G401 (cell line): ENCODE results near the gene MCTP1. TPM values are rescaled to one million over a fixed set of nuclear protein-coding genes. Genes with fewer than 3 reads are reported as not detected.

Experiments used
- DNase-seq: peaks from one replicate; pipeline ENCODE4 v3.0.0-alpha.2; 2015; ENCODE audit warnings: low spot score
- in situ Hi-C: cut with HindIII; loops from 2 replicates; pipeline ENCODE4 v1.10.0; 2016; ENCODE audit warnings: low sequenced_read_pairs, mixed read lengths
- total RNA-seq: library from RNA; depleted of rRNA; stranded (reverse); fragments of >200 nt; shearing (Covaris generic); gene quantifications from 2 replicates; pipeline ENCODE4 v1.2.3, GENCODE V29; 2014

MCTP1 gene
- total RNA-seq, 1 experiment from 2014 or later, result not detected

DNA sequence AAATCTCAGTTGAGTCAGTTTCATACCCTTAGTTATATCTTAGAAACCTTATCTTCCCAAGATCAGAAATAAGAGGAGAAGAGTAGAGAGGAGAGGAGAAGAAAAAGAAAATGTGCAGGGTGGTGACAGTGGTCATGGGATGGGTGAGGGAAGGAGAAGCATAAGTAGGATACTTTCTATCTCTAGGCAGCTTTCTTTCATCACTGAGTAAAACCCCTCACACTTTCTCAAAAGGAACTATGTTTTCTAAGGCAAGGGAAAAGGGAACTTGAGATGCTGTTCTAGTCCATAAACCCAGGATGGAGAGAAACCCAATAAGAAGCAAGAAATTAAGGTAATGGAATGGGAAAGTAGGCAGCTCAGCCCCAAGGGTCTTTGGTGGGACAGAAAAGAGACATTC is 225.3 kb downstream of the MCTP1 start:
- in situ Hi-C loops, result no loop called here
- no peak for DNase-seq

DNA sequence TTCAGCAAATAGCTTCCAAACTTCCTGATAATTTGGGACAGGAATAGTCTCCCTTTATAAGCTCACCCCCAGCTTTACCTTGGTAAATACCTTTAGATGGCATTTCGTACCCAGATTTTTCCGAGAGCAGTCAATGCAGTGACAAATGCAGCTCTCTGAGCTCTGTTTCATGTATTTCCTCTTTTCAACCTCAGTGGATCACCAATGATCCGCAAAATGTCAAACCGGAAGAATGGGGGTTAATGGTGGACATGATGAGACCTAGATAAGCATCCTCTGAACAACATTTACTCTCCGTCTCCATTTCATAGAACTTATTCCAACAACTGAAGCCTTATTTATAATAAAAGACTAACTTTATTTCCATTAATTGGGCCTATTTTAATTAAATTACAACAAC is 227.3 kb downstream of the MCTP1 start:
- DNase-seq, result no peak
- in situ Hi-C loops, result no loop called here

DNA sequence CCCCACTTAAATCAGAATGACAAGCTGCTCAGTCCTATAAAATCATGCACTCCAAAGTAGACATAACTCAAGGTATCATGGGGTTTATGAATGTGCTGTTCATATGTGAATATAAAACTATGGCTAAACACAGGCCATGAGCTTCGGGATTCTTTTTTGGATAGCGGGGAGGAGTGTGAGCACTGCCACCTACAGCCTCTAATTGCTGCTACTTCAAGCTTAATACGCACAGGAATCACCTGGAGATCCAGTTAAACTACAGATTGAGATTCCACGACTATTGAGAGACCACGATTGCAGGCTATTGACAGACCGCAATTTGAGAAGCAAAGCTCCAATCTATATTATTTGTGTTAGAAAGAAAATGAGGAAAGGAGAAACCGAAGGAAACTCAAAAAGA is 231.6 kb downstream of the MCTP1 start:
- DNase-seq, result no peak
- in situ Hi-C loops, result no loop called here

DNA sequence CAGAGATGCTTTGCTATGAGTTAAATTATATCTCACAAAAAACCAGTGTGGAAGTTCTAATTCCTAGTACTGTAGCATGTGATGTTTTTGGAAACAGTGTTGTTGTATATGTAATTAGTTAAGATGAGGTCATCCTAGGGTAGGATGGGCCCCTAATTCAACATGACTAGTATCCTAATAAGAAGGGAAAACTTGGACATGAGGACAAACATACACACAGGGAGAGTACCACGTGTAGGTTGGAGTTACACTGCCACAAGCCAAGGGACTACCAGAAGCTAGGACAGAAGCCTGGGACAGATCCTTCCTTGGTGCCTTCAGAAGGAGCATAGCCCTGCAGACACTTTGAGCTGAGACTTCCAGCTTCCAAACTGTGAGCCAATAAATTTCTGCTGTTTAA is 234.2 kb downstream of the MCTP1 start:
- in situ Hi-C loops, result no loop called here
- DNase-seq, result no peak

DNA sequence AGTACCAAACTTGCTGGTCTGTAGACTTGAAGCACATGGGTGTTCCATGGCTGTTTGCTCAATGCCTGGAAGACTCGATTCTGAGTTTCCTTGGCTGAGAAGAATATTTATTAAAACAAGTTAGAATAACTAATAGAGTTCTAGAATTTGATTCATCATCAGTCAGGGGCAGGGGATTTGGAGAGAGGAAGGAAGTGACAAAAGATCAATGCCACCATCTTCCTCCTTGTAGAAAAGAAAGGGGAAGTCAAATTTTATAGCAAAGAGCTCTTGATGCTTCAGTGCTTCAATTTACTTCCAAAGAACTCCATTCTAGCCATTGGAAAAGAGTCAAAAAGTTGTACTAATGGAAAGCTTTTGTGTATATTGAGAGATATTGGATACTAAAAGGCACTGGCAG is 236.3 kb downstream of the MCTP1 start:
- in situ Hi-C loops, result no loop called here

DNA sequence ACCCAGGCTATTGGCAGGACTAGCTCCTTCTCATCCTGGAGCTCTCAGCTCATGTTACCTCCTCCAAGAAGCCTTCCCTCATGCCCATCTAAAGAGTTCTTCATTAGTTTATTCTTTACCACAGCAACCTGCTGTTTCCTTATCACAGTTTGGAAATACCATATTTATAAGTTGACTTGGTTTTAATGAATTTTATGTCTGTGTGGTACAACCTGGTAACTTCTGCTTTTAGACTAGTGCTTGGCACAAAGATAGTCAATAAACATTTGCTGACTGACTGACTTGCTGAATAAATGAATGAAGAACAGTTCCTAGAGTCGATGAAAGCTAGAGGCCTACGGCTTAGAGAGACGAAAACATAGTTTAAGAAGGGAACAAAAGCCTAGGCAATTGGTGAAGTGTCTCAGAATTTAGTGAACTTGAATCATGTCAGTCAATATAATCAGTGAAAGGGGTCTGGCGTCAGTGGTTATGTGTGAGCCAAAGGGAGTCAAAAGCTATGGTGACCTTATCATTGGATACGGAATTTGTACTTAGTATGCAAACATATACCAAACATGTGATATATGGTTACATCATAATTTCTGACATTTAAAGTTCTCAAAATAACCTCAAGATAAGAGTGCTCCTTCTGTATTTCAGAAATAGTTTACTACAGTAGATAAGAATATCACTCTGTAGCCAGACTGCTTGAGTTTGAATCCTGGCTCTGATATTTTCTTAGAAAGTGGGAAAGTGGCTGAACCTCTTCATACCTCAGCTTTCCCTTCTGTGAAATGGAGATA is 239.5 kb downstream of the MCTP1 start:
- DNase-seq, result no peak
- in situ Hi-C loops, result no loop called here

More for the DNA sequence above, 236.3 kb downstream of the MCTP1 start:
- no peak for DNase-seq

DNA sequence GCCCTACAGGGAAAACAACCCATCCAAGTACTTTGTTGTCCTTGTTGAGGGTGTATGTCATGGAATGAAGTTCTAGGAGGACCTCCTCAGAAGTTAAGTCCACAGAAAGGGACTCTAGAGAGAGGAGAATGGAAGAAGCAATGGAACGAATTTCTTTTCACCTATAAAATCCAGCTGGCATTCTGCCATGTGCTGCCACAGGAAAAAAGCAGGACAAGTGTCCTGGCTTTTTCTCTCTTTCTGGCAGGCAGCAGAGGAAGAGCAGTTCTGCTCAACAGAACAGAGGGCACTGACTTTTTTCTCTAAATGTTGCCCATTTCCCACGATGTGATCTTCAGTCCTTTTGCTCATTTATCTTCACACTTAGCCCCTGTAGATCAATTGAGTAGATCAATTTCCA is 240.8 kb downstream of the MCTP1 start:
- DNase-seq, result peak; percentile 62
- in situ Hi-C loops, result no loop called here

DNA sequence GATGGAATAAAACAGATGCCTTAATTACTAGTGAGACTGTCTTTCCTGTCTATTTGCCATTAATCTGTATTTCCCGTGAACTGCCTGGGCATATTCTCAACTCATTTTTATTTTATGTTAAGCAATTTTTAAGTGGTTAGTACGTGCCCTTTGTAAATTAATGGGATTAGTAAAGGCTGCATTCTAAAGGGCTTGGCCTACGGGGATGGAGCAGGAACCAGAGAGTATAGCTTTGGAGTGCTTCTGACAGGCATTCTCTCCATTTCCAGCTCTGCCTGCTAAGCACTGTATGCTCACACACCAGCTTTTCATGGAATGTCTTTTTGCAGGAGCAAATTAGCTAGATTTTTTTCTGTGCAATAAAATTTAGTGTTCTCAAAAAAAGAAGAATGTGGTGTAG is 241.2 kb downstream of the MCTP1 start:
- peak; percentile 40 for DNase-seq
- in situ Hi-C loops, result no loop called here

DNA sequence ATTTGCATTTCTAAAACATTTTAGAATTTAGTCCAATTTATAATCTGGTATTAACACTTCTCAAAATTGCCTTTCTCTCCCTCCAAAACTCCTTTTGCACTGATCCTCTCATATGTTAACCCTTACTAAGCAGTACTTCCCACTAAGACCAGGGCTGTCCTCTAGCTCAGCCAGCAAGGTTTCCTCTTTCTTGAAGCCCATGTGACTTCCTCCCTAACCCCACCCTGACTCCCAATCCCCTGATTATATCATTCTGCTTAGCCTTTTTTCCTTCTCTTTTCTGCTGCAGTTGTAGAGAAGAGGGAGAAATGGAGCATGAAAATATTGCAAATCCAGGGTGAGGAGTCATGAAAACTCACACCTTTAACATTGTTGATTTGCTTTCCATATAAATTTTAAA is 241.7 kb downstream of the MCTP1 start:
- DNase-seq, result peak; percentile 30
- in situ Hi-C loops, result no loop called here

DNA sequence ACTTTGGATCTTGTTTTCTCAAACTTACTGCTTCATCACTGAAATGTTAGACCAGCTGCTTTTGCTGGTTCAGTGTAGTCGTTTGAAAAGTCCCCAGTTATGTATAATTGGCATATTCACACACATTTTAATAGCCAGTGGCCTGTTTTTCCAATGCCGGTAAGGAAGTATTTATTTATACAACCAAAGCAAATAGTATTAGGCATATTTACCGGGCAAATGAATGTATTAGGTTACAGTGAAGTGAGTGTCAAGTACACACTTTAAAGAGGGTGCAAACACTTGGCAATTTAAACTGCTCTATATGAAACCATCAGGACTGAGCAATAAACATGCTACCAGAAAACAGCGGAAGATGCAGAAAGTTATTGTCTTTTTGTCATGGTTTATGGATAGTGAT is 242.9 kb downstream of the MCTP1 start:
- in situ Hi-C loops, result no loop called here
- no peak for DNase-seq

DNA sequence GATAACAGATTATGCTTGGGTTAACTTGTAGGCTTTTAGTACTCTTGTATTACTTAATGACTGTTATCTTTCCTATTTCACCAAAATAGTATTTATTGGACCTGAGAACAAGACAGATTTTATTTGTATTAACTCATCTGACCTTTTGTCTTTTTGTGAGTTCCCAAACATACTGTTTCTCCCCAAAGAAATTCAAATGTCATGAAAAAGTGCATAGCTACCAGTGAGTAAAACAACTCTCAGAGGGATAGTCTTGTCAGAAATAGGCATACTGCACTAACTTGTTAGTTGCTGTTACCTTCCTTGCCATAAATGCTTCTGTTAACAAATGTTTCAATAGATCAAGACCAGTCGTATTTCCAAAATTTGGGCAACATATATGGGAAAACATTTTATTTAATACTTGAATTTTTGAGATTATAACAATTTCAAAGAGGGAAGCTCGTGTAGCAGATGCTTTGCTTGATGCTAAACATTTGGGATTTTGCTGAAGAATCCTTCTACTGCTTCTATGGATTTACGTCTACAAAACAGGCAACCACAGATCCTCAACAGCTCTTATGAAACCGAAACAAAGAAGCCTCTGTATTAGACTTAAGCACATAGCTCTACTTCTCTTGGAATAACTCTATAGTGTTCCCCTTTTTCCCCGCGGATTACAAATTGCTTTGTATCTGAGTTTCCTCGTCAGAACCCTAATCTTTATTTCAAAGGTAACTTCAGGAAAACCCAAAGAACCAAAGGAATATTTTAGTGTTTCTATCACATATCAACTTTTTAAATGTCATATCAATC is 248.8 kb downstream of the MCTP1 start:
- in situ Hi-C loops, result no loop called here
- DNase-seq, result no peak

DNA sequence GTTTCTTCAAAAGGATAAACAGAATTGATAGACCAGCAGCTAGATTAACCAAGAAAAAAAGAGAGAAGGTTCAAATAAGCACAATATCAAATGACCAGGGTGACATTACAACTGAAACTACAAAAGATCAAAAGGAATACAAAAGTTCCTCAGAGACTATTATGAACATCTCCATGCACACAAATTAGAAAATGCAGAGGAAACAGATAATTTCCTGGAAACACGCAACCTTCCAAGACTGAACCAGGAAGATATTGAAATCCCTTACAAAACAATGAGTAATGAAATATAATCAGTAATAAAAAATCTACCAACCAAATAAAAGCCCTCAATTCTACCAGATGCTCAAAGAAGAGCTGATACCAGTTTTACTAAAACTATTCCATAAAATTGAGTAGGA is 252.1 kb downstream of the MCTP1 start:
- DNase-seq, result no peak
- in situ Hi-C loops, result no loop called here

DNA sequence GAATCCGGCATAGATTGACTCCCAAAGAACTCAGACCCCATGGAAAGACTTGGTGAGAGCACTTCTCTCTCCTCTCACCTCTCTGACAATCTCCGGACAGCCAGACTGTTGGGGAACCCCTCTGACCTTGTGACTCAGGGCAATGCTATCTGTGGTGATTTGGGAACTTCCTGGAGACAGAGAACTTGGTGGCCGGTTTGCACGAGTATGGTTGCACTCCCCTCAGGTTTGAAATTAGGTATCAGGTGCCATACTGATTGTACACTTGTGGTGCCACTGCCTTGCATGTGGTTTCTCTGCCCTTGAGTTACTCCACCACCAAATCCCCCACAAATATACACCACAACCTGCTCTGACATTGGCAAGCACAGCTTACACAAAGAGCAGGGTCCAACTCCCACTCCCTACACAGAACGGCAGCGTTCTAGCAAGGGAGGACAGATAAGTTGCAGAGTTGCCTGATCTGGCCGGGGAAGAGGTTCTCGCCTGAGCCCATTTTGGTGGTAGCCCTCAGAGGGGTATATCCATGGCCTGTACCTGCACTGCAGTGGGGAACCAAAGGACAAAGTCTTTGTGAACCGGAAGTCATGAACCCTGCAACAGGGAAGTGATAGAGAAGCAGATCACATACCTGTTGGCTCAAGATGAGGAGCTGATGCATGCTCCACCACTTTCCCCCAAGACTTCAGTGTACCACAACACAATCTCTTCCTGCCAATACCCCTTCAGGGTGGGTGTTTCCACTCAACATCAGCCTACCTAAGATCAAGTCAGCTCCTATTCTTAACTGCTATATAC is 255.1 kb downstream of the MCTP1 start:
- in situ Hi-C loops, result no loop called here
- DNase-seq, result no peak

DNA sequence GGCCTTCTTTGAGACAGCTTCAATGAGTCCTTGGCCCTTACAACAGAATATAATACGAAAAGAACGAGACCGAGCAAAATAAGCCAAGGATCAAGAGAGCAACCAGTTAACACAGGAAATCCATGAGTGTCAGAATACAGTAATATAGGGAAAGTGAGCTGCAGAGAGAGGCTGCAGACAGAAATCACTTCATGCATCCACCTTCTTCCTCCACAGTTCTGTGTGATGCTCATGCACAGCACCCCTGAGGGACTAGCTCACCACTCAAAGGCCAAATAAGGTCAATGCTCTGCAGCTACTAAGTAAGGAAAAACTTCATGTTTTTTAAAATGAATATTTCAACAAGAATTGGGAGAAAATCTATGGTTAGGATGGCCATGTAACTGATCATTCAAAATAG is 257.1 kb downstream of the MCTP1 start:
- in situ Hi-C loops, result no loop called here
- no peak for DNase-seq

DNA sequence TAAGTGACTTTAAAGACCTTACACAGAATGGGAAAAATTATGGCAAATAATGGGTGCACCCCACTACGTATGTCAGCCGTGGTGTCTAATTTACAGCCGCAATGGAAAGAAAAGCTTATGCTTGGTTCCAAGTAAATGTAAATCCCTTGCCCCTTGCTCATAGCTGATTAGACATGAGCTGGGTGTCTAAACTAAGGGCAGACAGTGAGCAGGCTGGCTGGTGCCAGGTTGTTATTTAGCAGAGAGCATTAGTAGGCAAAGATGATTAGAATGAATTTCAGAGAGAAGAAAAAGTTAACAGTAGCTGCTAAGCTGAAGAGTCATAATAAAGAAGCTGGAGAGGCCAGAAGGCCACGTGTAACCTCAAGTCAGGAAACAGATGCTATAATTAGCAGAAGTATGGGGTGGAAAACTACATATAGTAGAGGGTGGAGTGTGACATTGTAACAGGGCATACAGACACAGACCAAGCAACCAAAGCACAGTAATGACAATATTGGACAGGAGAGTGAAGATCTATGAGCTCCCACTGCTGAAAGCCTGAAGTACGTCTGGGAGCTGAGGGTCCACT is 257.7 kb downstream of the MCTP1 start:
- DNase-seq, result no peak
- in situ Hi-C loops, result no loop called here

DNA sequence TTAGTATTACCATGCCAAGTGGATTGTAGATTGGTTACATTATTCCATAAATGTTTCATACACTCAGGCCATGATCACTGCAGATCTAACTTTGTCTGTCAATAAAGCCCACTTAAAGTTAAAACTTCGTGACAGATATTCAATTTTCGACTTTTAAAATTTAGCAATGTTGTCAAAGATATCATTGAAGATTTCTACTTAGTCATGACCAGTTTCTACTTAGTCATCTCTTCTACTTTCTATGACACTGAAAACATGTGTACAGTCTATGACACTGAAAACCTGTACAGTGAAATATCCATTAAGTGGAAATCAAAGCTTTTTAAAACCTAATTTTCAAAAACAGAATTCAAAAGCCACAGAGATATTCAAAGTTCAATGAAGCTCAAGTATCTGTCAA is 258.2 kb downstream of the MCTP1 start:
- in situ Hi-C loops, result no loop called here
- no peak for DNase-seq

DNA sequence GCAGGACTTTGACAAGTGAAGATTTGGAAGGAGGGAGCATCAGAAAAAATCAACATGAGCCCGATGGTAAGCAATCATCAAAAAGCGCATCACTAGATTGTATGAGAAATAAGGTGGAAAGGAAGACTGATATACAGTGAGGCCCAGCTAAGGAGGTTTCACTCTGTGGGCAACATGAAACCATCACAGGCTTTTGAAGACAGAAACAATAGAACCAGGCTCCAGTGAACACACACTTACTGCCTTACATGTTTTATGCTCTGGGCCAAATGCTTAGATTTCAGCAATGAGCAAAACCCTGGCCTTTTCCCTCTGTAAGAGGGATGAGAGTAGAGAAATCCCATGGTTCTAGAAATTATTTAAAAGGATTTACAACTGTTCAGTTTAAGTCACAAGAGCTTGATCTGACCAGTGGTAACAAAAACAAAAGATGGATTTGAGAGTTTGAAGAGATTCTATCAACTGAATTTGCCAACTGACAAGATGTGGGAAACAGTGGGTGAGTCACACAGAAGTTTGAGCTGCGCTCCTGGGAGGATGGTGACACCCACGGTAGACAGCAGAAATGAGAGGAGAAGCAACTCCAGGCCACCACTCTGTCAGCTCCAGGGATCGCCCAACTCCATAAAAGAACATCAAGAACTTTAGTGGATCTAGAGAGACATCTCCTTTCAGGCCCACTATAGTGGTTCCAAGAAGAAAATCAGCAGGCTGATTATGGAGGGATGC is 261.8 kb downstream of the MCTP1 start:
- in situ Hi-C loops, result no loop called here
- DNase-seq, result no peak

DNA sequence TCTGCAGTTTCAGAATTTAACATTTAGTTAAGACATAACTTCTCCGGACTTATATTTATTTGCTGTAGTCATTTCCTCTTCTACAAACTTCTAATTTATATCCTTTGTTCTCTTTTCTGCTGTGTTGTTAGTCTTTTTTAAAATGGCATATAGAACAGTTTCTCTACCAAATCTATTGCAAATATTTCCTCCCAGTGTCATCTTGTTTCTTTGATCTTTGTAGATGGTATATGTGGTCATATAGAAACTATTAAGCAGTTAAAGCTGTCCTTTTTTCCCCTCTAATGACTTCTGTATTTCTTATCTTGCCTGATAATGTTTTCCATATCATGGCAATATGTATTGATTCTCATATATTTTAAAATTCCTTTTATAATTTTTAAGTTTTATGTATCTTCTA is 264.5 kb downstream of the MCTP1 start:
- no peak for DNase-seq
- in situ Hi-C loops, result no loop called here

DNA sequence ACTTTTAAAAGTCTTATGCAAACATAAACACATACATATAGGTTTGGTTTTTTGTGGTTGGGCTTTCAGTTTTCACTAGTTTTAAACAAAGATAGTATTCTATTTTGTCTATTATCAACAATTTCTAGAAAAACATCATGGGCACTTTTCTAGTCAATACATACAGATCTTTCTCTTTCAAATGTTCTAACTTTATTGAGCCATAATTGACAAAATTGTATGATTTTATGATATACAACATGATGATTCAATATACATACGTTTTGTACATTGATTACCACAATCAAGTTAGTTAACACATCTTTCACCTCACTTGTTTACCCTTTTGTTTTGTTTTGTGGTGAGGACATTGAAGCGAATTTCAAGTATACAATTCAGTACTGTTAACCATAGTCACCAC is 265.9 kb downstream of the MCTP1 start:
- in situ Hi-C loops, result no loop called here
- DNase-seq, result no peak
